Stimulated activated CD8-positive, alpha-beta memory T cell treated with anti-CD3 and anti-CD28 coated beads, Interleukin-2, amount 100 ng/mL, for 48 hours (primary cell): ENCODE measurements around the gene ENPP5.
"Not testable (repeated sequence)": the region's sequence is repeated elsewhere in the genome, so short reads cannot be mapped to it uniquely, and the experiment has no call there.

Experiments used
- DNase-seq, 2 donors: peaks; one replicate each; pipeline ENCODE4 v3.0.0-alpha.2; 2020; ENCODE audit warnings: low read depth in 2 of 2

Gene ENPP5

GRCh38 chr6:46175446-46175845 lies 4.7 kb upstream of the ENPP5 start:
- DNase-seq, result no peak

GRCh38 chr6:46174904-46175303 lies 4.1 kb upstream of the ENPP5 start:
- DNase-seq, result no peak

- no peak for DNase-seq
Observed at GRCh38 chr6:46172176-46172575, 1.4 kb upstream of the ENPP5 start.

- DNase-seq, result no peak
Observed at GRCh38 chr6:46160102-46160501, 10.7 kb downstream of the ENPP5 start.

GRCh38 chr6:46159229-46159628 lies 11.6 kb downstream of the ENPP5 start:
- DNase-seq, result no peak

GRCh38 chr6:46156701-46157100 lies 14.1 kb downstream of the ENPP5 start:
- no peak for DNase-seq

- not testable (repeated sequence) for DNase-seq
Observed at GRCh38 chr6:46149066-46149465, 21.7 kb downstream of the ENPP5 start.

- no peak for DNase-seq
Observed at GRCh38 chr6:46144270-46144669, 26.5 kb downstream of the ENPP5 start.

GRCh38 chr6:46138281-46138680 lies 32.5 kb downstream of the ENPP5 start:
- DNase-seq, result no peak

GRCh38 chr6:46137387-46137786 lies 33.4 kb downstream of the ENPP5 start:
- DNase-seq, result no peak

GRCh38 chr6:46136831-46137230 lies 33.9 kb downstream of the ENPP5 start:
- DNase-seq, result no peak

- no peak for DNase-seq
Observed at GRCh38 chr6:46135176-46135575, 35.6 kb downstream of the ENPP5 start.

GRCh38 chr6:46134216-46134615 lies 36.6 kb downstream of the ENPP5 start:
- no peak for DNase-seq

- not testable (repeated sequence) for DNase-seq
Observed at GRCh38 chr6:46131291-46131690, 39.5 kb downstream of the ENPP5 start.

- DNase-seq, result no peak
Observed at GRCh38 chr6:46130666-46131065, 40.1 kb downstream of the ENPP5 start.

- DNase-seq, result peak; percentile 73 to 84
Observed at GRCh38 chr6:46129629-46130511, 40.9 kb downstream of the ENPP5 start, which contains the start of gene ENPP4. TSS of gene ENPP4 (plus strand) at chr6:46129989. CDS start at chr6:46139584, 9,595 bp downstream.

GRCh38 chr6:46129291-46129628 lies 41.5 kb downstream of the ENPP5 start:
- DNase-seq, result no peak

GRCh38 chr6:46128476-46128875 lies 42.3 kb downstream of the ENPP5 start:
- DNase-seq, result no peak

GRCh38 chr6:46119679-46120078 lies 51.1 kb downstream of the ENPP5 start:
- not testable (repeated sequence) for DNase-seq

- DNase-seq, result no peak
Observed at GRCh38 chr6:46118836-46119235, 51.9 kb downstream of the ENPP5 start.

GRCh38 chr6:46118157-46118556 lies 52.6 kb downstream of the ENPP5 start:
- no peak for DNase-seq

- DNase-seq, result no peak
Observed at GRCh38 chr6:46116289-46116688, 54.5 kb downstream of the ENPP5 start.

GRCh38 chr6:46115634-46116033 lies 55.1 kb downstream of the ENPP5 start:
- DNase-seq, result no peak

GRCh38 chr6:46113370-46113769 lies 57.4 kb downstream of the ENPP5 start:
- no peak for DNase-seq
